Tibial artery (tissue), 4 donors: ENCODE results near the gene ARHGEF17.

Source experiments
- DNase-seq, 2 donors: peaks; one replicate each; pipeline ENCODE4 v3.0.0-alpha.2; 2019
- H3K27ac ChIP-seq, 2 donors: fragments of 200-600 bp; sonication (generic) in 1 of 2; 1 replicate in 1 of 2; 2 replicates in 1 of 2; pipeline ENCODE4 v1.5.1; 2018 to 2019; ENCODE audit warnings: mild to moderate bottlenecking in 1 of 2
- H3K27me3 ChIP-seq, 2 donors: fragments of 200-600 bp; sonication (generic) in 1 of 2; one replicate each; pipeline versions ENCODE4 v1.5.1 to v1.6.0; 2016 to 2019
- H3K36me3 ChIP-seq, 3 donors: fragments of 200-600 bp; sonication (generic) in 2 of 3; one replicate each; pipeline ENCODE4 v1.5.1; 2016 to 2019; ENCODE audit warnings: mild to moderate bottlenecking in 2 of 3
- H3K4me1 ChIP-seq, 4 donors: fragments of 200-600 bp; sonication (generic) in 2 of 4; 1 replicate in 3 of 4; 2 replicates in 1 of 4; pipeline ENCODE4 v1.5.1; 2016 to 2019
- H3K4me3 ChIP-seq, 2 donors: fragments of 200-600 bp; sonication (generic) in 1 of 2; 1 replicate in 1 of 2; 2 replicates in 1 of 2; pipeline ENCODE4 v1.5.1; 2018 to 2019; ENCODE audit warnings: mild to moderate bottlenecking in 2 of 2
- H3K9me3 ChIP-seq, 3 donors: fragments of 200-600 bp; sonication (generic) in 1 of 3; one replicate each; pipeline ENCODE4 v1.5.1; 2016 to 2019
- intact Hi-C: fragments of 100-400 bp; cut with DNase I; formaldehyde crosslinking; loops from one replicate; pipeline ENCODE4 v1.15.0; 2023; ENCODE audit warnings: low total_unique reads
- TF ChIP-seq, protein P1 (sequence below), 2 experiments: fragments of 200-600 bp in 1 of 2; fragments of 450-650 bp in 1 of 2; IDR thresholded peaks; one replicate each; pipeline ENCODE4 v1.5.1; 2017 to 2019; ENCODE audit warnings: antibody characterized with exemption in 2 of 2, mild to moderate bottlenecking in 1 of 2, moderate library complexity in 1 of 2

ARHGEF17 gene

DNA sequence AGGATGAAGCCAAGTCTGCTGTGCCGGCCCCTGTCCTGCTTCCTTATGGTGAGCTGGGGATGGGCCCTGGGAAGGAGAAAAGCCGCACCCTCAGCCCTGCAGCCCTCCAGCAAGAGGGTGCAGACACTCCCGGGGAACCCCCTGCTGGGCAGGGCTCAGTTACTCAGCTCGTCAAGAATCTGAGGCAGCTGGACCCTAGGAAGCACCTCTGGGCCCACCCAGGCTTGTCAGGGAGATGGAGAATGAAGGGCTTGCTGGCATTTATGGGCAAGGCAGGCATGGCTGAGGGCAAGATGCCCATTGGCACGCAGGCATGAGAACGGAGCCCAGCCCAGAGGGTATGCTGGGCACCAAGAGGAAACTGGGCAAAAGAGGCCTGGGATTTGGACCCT, 81.1 kb downstream of the ARHGEF17 start:
- DNase-seq = no peak
- intact Hi-C loops = no loop called here
- no peaks in the 10 kb centered on the region for H3K27me3 ChIP-seq
- peaks cover 0 to 8% (median 1%) of the 10 kb centered on the region in 4 donors for H3K4me1 ChIP-seq
- H3K4me3 ChIP-seq = no peak overlapping the region
- H3K36me3 ChIP-seq = no peaks in the 10 kb centered on the region
- TF ChIP-seq, protein P1, sequence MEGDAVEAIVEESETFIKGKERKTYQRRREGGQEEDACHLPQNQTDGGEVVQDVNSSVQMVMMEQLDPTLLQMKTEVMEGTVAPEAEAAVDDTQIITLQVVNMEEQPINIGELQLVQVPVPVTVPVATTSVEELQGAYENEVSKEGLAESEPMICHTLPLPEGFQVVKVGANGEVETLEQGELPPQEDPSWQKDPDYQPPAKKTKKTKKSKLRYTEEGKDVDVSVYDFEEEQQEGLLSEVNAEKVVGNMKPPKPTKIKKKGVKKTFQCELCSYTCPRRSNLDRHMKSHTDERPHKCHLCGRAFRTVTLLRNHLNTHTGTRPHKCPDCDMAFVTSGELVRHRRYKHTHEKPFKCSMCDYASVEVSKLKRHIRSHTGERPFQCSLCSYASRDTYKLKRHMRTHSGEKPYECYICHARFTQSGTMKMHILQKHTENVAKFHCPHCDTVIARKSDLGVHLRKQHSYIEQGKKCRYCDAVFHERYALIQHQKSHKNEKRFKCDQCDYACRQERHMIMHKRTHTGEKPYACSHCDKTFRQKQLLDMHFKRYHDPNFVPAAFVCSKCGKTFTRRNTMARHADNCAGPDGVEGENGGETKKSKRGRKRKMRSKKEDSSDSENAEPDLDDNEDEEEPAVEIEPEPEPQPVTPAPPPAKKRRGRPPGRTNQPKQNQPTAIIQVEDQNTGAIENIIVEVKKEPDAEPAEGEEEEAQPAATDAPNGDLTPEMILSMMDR (IDR thresholded peaks at IDR 0.05) = no peak
- no peaks in the 10 kb centered on the region for H3K9me3 ChIP-seq
- no peak overlapping the region for H3K27ac ChIP-seq

GRCh38 chr11:73389916-73390315, 81.8 kb downstream of the ARHGEF17 start:
- Histone ChIP-seq H3K27ac (no peak overlapping the region), H3K4me1 (peaks cover 0 to 8% (median 1%) of the 10 kb centered on the region in 4 donors), H3K27me3 (no peaks in the 10 kb centered on the region), H3K36me3 (no peaks in the 10 kb centered on the region), H3K9me3 (no peaks in the 10 kb centered on the region), H3K4me3 (no peak overlapping the region)
- intact Hi-C loops = loop anchor here (10.0 kb wide), 1 partner anchor 205 kb away; no protein-coding TSS in a partner anchor
- TF ChIP-seq, protein P1 (IDR thresholded peaks at IDR 0.05) = no peak
- no peak for DNase-seq

GRCh38 chr11:73390601-73391565, 82.8 kb downstream of the ARHGEF17 start:
- intact Hi-C loops = loop anchor here (10.0 kb wide), 1 partner anchor 206 kb away; no protein-coding TSS in a partner anchor
- Histone ChIP-seq H3K4me1 (peaks cover 0 to 8% (median 1%) of the 10 kb centered on the region in 4 donors), H3K9me3 (no peaks in the 10 kb centered on the region), H3K27me3 (no peaks in the 10 kb centered on the region), H3K4me3 (no peak overlapping the region), H3K27ac (no peak overlapping the region), H3K36me3 (no peaks in the 10 kb centered on the region)
- TF ChIP-seq, protein P1 (IDR thresholded peaks at IDR 0.05) = no peak
- no peak for DNase-seq

- DNase-seq = no peak
- peaks cover 0 to 8% (median 1%) of the 10 kb centered on the region in 4 donors for H3K4me1 ChIP-seq
- no peaks in the 10 kb centered on the region for H3K36me3 ChIP-seq
- no peak overlapping the region for H3K4me3 ChIP-seq
- H3K9me3 ChIP-seq = no peaks in the 10 kb centered on the region
- H3K27me3 ChIP-seq = no peaks in the 10 kb centered on the region
- intact Hi-C loops = loop anchor here (10.0 kb wide), 1 partner anchor 207 kb away; no protein-coding TSS in a partner anchor
- H3K27ac ChIP-seq = no peak overlapping the region
- TF ChIP-seq, protein P1 (IDR thresholded peaks at IDR 0.05) = no peak
These were observed 83.6 kb downstream of the ARHGEF17 start for GRCh38 chr11:73391665-73392064.

GRCh38 chr11:73392108-73393010, 84.3 kb downstream of the ARHGEF17 start:
- no peak overlapping the region for H3K4me3 ChIP-seq
- H3K4me1 ChIP-seq = peaks cover 0 to 10% (median 7%) of the 10 kb centered on the region in 4 donors
- no peak for DNase-seq
- intact Hi-C loops = loop anchor here (1.0 to 10.0 kb wide), 3 partner anchors 41 to 208 kb away; no protein-coding TSS in a partner anchor
- TF ChIP-seq, protein P1 (IDR thresholded peaks at IDR 0.05) = no peak
- no peaks in the 10 kb centered on the region for H3K9me3 ChIP-seq
- no peaks in the 10 kb centered on the region for H3K36me3 ChIP-seq
- H3K27me3 ChIP-seq = no peaks in the 10 kb centered on the region
- H3K27ac ChIP-seq = no peak overlapping the region
